GM12874 (cell line): Measurements from ENCODE around the gene PLPPR2.

Experiments
- CTCF ChIP-seq: IDR thresholded peaks from 2 replicates; pipeline ENCODE4 v1.5.1; 2011; ENCODE audit warnings: low read depth, mild to moderate bottlenecking, control low read depth, low read length, moderate library complexity; ENCODE audit not compliant: insufficient read depth

The PLPPR2 gene

GRCh38 chr19:11378319-11379189 is 23.3 kb downstream of the PLPPR2 start:
- peak; percentile 72 for TF ChIP-seq CTCF

- no peak for TF ChIP-seq CTCF
These were observed 24.7 kb downstream of the PLPPR2 start for GRCh38 chr19:11379857-11380350.

- peak; percentile 89 for TF ChIP-seq CTCF
These were observed 25.7 kb downstream of the PLPPR2 start for GRCh38 chr19:11380653-11381537.

- TF ChIP-seq CTCF = peak; percentile 83
These were observed 27.9 kb downstream of the PLPPR2 start for GRCh38 chr19:11382898-11383705.

GRCh38 chr19:11383706-11384048 is 28.4 kb downstream of the PLPPR2 start:
- no peak for TF ChIP-seq CTCF

- no peak for TF ChIP-seq CTCF
These were observed 29.5 kb downstream of the PLPPR2 start for GRCh38 chr19:11384778-11385129.
